HepG2 (cell line): ENCODE data around the gene FBXL4. TPM values are rescaled to one million over a fixed set of nuclear protein-coding genes. Genes with fewer than 3 reads are reported as not detected.

ENCODE experiments used
- ATAC-seq: fragments of 200-7000 bp; cut with Tn5 transposase; 3 replicates; pipeline ENCODE4 v1.9.1; 2020; ENCODE audit warnings: mild to moderate bottlenecking, moderate library complexity
- BruUV-seq: library from RNA; stranded (reverse); fragments of 400-500 nt; replicated peaks from 2 replicates; lab custom pipeline; 2021; lab: Mats Ljungman, UMichigan
- CTCF ChIA-PET: fragments of 300-600 bp; formaldehyde crosslinking; extraction: SDS; loops from one replicate; lab custom pipeline; 2021; ENCODE audit warnings: low total read pairs, inconsistent platforms, low intra/inter-chr PET ratio; lab: Yijun Ruan, JAX
- POLR2A ChIA-PET: fragments of 350-600 bp; sonication (Branson Sonifier 250); formaldehyde crosslinking; loops from one replicate; lab custom pipeline; 2020; ENCODE audit warnings: antibody characterized with exemption, inconsistent platforms; lab: Yijun Ruan, JAX
- DNase-seq: peaks from one replicate; pipeline ENCODE4 v3.0.0-alpha.2; 2015; ENCODE audit warnings: low spot score
- FAIRE-seq: peaks from 3 replicates; lab custom pipeline; 2011; peaks lifted over from hg19 to GRCh38; lab: Jason Lieb, UNC
- H2AFZ ChIP-seq: one replicate; pipeline ENCODE4 v1.6.1; 2011; ENCODE audit warnings: low read length, inconsistent platforms
- H3K27ac ChIP-seq: fragments of 300-600 bp; 3 replicates; pipeline ENCODE4 v1.8.0; 2011; ENCODE audit warnings: mixed run types, mild to moderate bottlenecking, mixed read lengths, low read length, inconsistent platforms; ENCODE audit not compliant: insufficient read depth; ENCODE audit errors: extremely low read length
- H3K27me3 ChIP-seq, 2 experiments: fragments of 200-600 bp in 1 of 2; 2 replicates in 1 of 2; 3 replicates in 1 of 2; pipeline versions ENCODE4 v1.6.0 to v1.8.0; 2011; ENCODE audit warnings: low read length in 2 of 2, mild to moderate bottlenecking in 2 of 2, moderate library complexity in 2 of 2, inconsistent platforms in 1 of 2; ENCODE audit not compliant: insufficient read depth in 2 of 2, control insufficient read depth in 1 of 2
- H3K36me3 ChIP-seq, 2 experiments: fragments of 200-600 bp in 1 of 2; replicated peaks in 1 of 2; 2 replicates in 1 of 2; 3 replicates in 1 of 2; pipeline versions ENCODE4 v1.5.1 to v1.8.0; 2011; ENCODE audit warnings: low read length in 2 of 2, inconsistent platforms in 1 of 2; ENCODE audit not compliant: insufficient read depth in 2 of 2, control insufficient read depth in 1 of 2
- H3K4me1 ChIP-seq: 2 replicates; pipeline ENCODE4 v1.5.1; 2012; ENCODE audit warnings: low read length, inconsistent platforms; ENCODE audit not compliant: insufficient read depth
- H3K4me2 ChIP-seq: 2 replicates; pipeline ENCODE4 v1.6.0; 2011; ENCODE audit warnings: low read depth, low read length, inconsistent platforms
- H3K4me3 ChIP-seq, 3 experiments: fragments of 200-600 bp in 1 of 3; sonication (generic), shearing (Covaris generic) in 1 of 3; replicated peaks in 1 of 3; 2 replicates each; pipeline ENCODE4 v1.5.1; 2011 to 2016; ENCODE audit warnings: low read length in 3 of 3, inconsistent platforms in 2 of 3, low read depth in 2 of 3, mild to moderate bottlenecking in 2 of 3, control low read depth in 1 of 3, mixed read lengths in 1 of 3; ENCODE audit not compliant: insufficient read depth in 1 of 3
- H3K79me2 ChIP-seq: one replicate; pipeline ENCODE4 v1.6.1; 2011; ENCODE audit warnings: low read length, inconsistent platforms; ENCODE audit not compliant: insufficient read depth
- H3K9ac ChIP-seq: 2 replicates; pipeline ENCODE4 v1.6.0; 2011; ENCODE audit warnings: mild to moderate bottlenecking, low read depth, low read length, inconsistent platforms; ENCODE audit not compliant: insufficient read depth
- H3K9me3 ChIP-seq: 2 replicates; pipeline ENCODE4 v1.5.1; 2012; ENCODE audit warnings: mild to moderate bottlenecking, low read length
- H4K20me1 ChIP-seq: 2 replicates; pipeline ENCODE4 v1.6.0; 2011; ENCODE audit warnings: inconsistent platforms, mild to moderate bottlenecking, low read length, moderate library complexity; ENCODE audit not compliant: insufficient read depth
- AGO2 ChIP-seq: fragments of 200-400 bp; formaldehyde crosslinking; optimal IDR thresholded peaks from 2 replicates; pipeline ENCODE3; 2017; ENCODE audit warnings: mild to moderate bottlenecking, low read depth, low read length, moderate library complexity
- ARNT ChIP-seq: fragments of 450-650 bp; IDR thresholded peaks from 2 replicates; pipeline ENCODE4 v1.6.1; 2017
- ATF7-NPFF ChIP-seq: sonication (generic); formaldehyde crosslinking; IDR thresholded peaks from 2 replicates; pipeline ENCODE4 v1.8.1; 2023; ENCODE audit warnings: mild to moderate bottlenecking, low read depth, missing genetic modification reagents, moderate library complexity
- CCAR2 ChIP-seq: fragments of 200-400 bp; formaldehyde crosslinking; optimal IDR thresholded peaks from 2 replicates; pipeline ENCODE3; 2018; ENCODE audit warnings: low read depth, mild to moderate bottlenecking, low read length, moderate library complexity
- CREBL2 ChIP-seq: sonication (generic); formaldehyde crosslinking; IDR thresholded peaks from 2 replicates; pipeline ENCODE4 v1.8.1; 2023; ENCODE audit warnings: missing genetic modification reagents, mild to moderate bottlenecking, borderline replicate concordance
- DNMT3B ChIP-seq: conservative IDR thresholded peaks from 2 replicates; pipeline ENCODE4 v1.6.1; 2016; ENCODE audit warnings: missing biosample characterization, control low read depth
- KLF6 ChIP-seq: IDR thresholded peaks from 2 replicates; pipeline ENCODE4 v1.8.0; 2016; ENCODE audit warnings: missing biosample characterization, missing genetic modification reagents
- MEIS1 ChIP-seq: sonication (generic); formaldehyde crosslinking; IDR thresholded peaks from 2 replicates; pipeline ENCODE4 v1.9.0; 2021; ENCODE audit warnings: mild to moderate bottlenecking, missing genetic modification reagents, moderate library complexity, borderline replicate concordance
- RXRB ChIP-seq: IDR thresholded peaks from 2 replicates; pipeline ENCODE4 v1.6.1; 2016; ENCODE audit warnings: borderline replicate concordance, missing genetic modification reagents, missing compliant biosample characterization
- SMYD3 ChIP-seq: sonication (generic); formaldehyde crosslinking; IDR thresholded peaks from 2 replicates; pipeline ENCODE4 v1.8.1; 2023; ENCODE audit warnings: mild to moderate bottlenecking, missing genetic modification reagents
- U2AF1 ChIP-seq: fragments of 200-400 bp; formaldehyde crosslinking; optimal IDR thresholded peaks from 2 replicates; pipeline ENCODE3; 2017; ENCODE audit warnings: mild to moderate bottlenecking, low read depth, low read length
- ZHX1 ChIP-seq: sonication (generic); formaldehyde crosslinking; IDR thresholded peaks from 2 replicates; pipeline ENCODE4 v1.8.1; 2022; ENCODE audit warnings: low read depth, mild to moderate bottlenecking, missing genetic modification reagents
- ZNF136 ChIP-seq: sonication (generic); formaldehyde crosslinking; IDR thresholded peaks from 2 replicates; pipeline ENCODE4 v1.8.1; 2022; ENCODE audit warnings: low read depth, mild to moderate bottlenecking, moderate library complexity, missing genetic modification reagents
- ZNF138 ChIP-seq: sonication (generic); formaldehyde crosslinking; IDR thresholded peaks from 2 replicates; pipeline ENCODE4 v1.5.0; 2020; ENCODE audit warnings: mild to moderate bottlenecking, low read depth, missing genetic modification reagents
- ZNF17 ChIP-seq: sonication (generic); formaldehyde crosslinking; IDR thresholded peaks from 2 replicates; pipeline ENCODE4 v1.5.0; 2020; ENCODE audit warnings: mild to moderate bottlenecking, missing genetic modification reagents
- ZNF510 ChIP-seq: sonication (generic); formaldehyde crosslinking; IDR thresholded peaks from 2 replicates; pipeline ENCODE4 v1.4.0; 2020; ENCODE audit warnings: low read depth, mild to moderate bottlenecking, missing genetic modification reagents
- ZNF816 ChIP-seq: sonication (generic); formaldehyde crosslinking; IDR thresholded peaks from 2 replicates; pipeline ENCODE4 v1.8.0; 2022; ENCODE audit warnings: missing genetic modification reagents, mild to moderate bottlenecking, borderline replicate concordance
- ZNF839 ChIP-seq: sonication (generic); formaldehyde crosslinking; IDR thresholded peaks from 2 replicates; pipeline ENCODE4 v1.4.0; 2020; ENCODE audit warnings: missing genetic modification reagents, mild to moderate bottlenecking, borderline replicate concordance
- WGBS: methylation state at CpG from one replicate; pipeline ENCODE4 v1.1.6; 2017; ENCODE audit warnings: low lambda C conversion rate; 5-methylcytosine and 5-hydroxymethylcytosine counted together
- in situ Hi-C: cut with HindIII; loops from 2 replicates; pipeline ENCODE4 v1.10.0; 2017; ENCODE audit warnings: low pct_unique_long_range_greater_than_20kb; ENCODE audit not compliant: extremely low pct_ligation_motif_present
- intact Hi-C: fragments of 100-400 bp; cut with micrococcal nuclease; formaldehyde crosslinking; loops from one replicate; pipeline ENCODE4 v1.10.0; 2022; ENCODE audit not compliant: unreplicated experiment
- polyA plus RNA-seq, 8 experiments: library from polyadenylated mRNA; depleted of rRNA in 3 of 8; stranded (reverse) in 7 of 8; unstranded in 1 of 8; fragments of >200 nt; fragmentation: Illumina TruSeq in 4 of 8; extraction: Trizol in 4 of 8; gene quantifications; 2 replicates each; pipeline versions ENCODE4 v1.2.1 to v1.2.3, GENCODE V29; 2011 to 2016; ENCODE audit warnings: low read depth in 4 of 8, missing spikeins in 1 of 8, mixed read lengths in 1 of 8; ENCODE audit not compliant: insufficient read depth in 1 of 8
- total RNA-seq, 5 experiments: library from RNA; depleted of rRNA; stranded (reverse); fragments of >200 nt; fragmentation: Illumina TruSeq; extraction: Trizol; gene quantifications; 2 replicates each; pipeline ENCODE4 v1.2.3, GENCODE V29; 2016; ENCODE audit warnings: low read depth in 1 of 5
- TF ChIP-seq, protein P1 (sequence below): sonication (generic); formaldehyde crosslinking; IDR thresholded peaks from 2 replicates; pipeline ENCODE4 v1.8.1; 2023; ENCODE audit warnings: mild to moderate bottlenecking, inconsistent platforms, moderate library complexity, missing genetic modification reagents, borderline replicate concordance

The FBXL4 gene
- total and polyA plus RNA-seq, 2 of the 13 experiments (the other 11 are each of a cell fraction or from before 2014, with no cell fraction given): 13.2 to 17.6 TPM

GRCh38 chr6:98875375-98875774 lies 72.4 kb downstream of the FBXL4 start:
- intact Hi-C loops: no loop called here
- no peak for FAIRE-seq

More at GRCh38 chr6:98875375-98875774, 72.4 kb downstream of the FBXL4 start:
- H3K4me2 ChIP-seq: no peak overlapping the region
- no peaks in the 10 kb centered on the region; the same call in 1 of the 2 replicates for H3K4me1 ChIP-seq
- H3K27me3 ChIP-seq: no peaks in the 10 kb centered on the region
- WGBS: 89% methylated on average over 1 of the region's 2 CpGs
- no peak for ATAC-seq
- H3K9ac ChIP-seq: no peak overlapping the region
- POLR2A ChIA-PET: no interaction called here
- no peak overlapping the region for H2AFZ ChIP-seq
- TF ChIP-seq ZHX1 (CRISPR knock-in tag) (no peak), ZNF136 (CRISPR knock-in tag) (no peak), CREBL2 (CRISPR knock-in tag) (no peak), RXRB (no peak), SMYD3 (no peak), ZNF17 (CRISPR knock-in tag) (no peak), DNMT3B (CRISPR knock-in tag) (no peak), KLF6 (CRISPR knock-in tag) (no peak), ZNF816 (CRISPR knock-in tag) (no peak), ATF7-NPFF (CRISPR knock-in tag) (no peak), AGO2 (no peak), U2AF1 (no peak), ARNT (no peak), ZNF138 (CRISPR knock-in tag) (no peak), ZNF839 (CRISPR knock-in tag) (no peak), ZNF510 (no peak), CCAR2 (no peak), MEIS1 (CRISPR knock-in tag) (no peak)
- TF ChIP-seq, protein P1, sequence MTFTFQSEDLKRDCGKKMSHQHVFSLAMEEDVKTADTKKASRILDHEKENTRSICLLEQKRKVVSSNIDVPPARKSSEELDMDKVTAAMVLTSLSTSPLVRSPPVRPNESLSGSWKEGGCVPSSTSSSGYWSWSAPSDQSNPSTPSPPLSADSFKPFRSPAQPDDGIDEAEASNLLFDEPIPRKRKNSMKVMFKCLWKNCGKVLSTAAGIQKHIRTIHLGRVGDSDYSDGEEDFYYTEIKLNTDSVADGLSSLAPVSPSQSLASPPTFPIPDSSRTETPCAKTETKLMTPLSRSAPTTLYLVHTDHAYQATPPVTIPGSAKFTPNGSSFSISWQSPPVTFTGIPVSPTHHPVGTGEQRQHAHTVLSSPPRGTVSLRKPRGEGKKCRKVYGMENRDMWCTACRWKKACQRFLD (CRISPR knock-in tag): no peak
- TF ChIP-seq, all 625 proteins: peak for 0
- CTCF ChIA-PET: no interaction called here
- H3K9me3 ChIP-seq: no peaks in the 10 kb centered on the region
- H3K79me2 ChIP-seq: no peaks in the 10 kb centered on the region
- H4K20me1 ChIP-seq: no peaks in the 10 kb centered on the region
- H3K4me3 ChIP-seq: no peak overlapping the region
- peaks cover 3 to 6% of the 10 kb centered on the region in 2 experiments; a peak in 1 of 5 replicates for H3K36me3 ChIP-seq
- no TSS peak for BruUV-seq
- DNase-seq: no peak
- in situ Hi-C loops: no loop called here
- no peak overlapping the region for H3K27ac ChIP-seq
